Aorta (tissue), 5 donors: Measurements from ENCODE around the gene FSIP1. TPM values are rescaled to one million over a fixed set of nuclear protein-coding genes. Genes with fewer than 3 reads are reported as not detected.

Experiments used
- ATAC-seq: fragments of 200-7000 bp; cut with Tn5 transposase; one replicate; pipeline ENCODE4 v1.9.1; 2022; ENCODE audit warnings: moderate library complexity; ENCODE audit not compliant: low FRiP score
- DNase-seq, 2 donors: peaks; one replicate each; pipeline ENCODE4 v3.0.0-alpha.2; 2020
- H3K27ac ChIP-seq, 2 donors: one replicate each; pipeline ENCODE4 v1.5.1; 2013; ENCODE audit warnings: low read length in 2 of 2, mild to moderate bottlenecking in 2 of 2, moderate library complexity in 2 of 2, control low read depth in 1 of 2, inconsistent platforms in 1 of 2, low read depth in 1 of 2
- H3K27me3 ChIP-seq, 2 donors: one replicate each; pipeline ENCODE4 v1.6.1; 2013; ENCODE audit warnings: control low read depth in 1 of 2, low read length in 1 of 2, mild to moderate bottlenecking in 1 of 2, moderate library complexity in 1 of 2; ENCODE audit not compliant: insufficient read depth in 2 of 2, control insufficient read depth in 1 of 2
- H3K36me3 ChIP-seq, 2 donors: one replicate each; pipeline ENCODE4 v1.6.1; 2013; ENCODE audit warnings: control low read depth in 1 of 2, low read length in 1 of 2, mild to moderate bottlenecking in 1 of 2; ENCODE audit not compliant: insufficient read depth in 2 of 2, control insufficient read depth in 1 of 2
- H3K4me1 ChIP-seq, 2 donors: one replicate each; pipeline ENCODE4 v1.6.1; 2013; ENCODE audit warnings: low read length in 2 of 2, control low read depth in 1 of 2, mild to moderate bottlenecking in 1 of 2, moderate library complexity in 1 of 2; ENCODE audit not compliant: insufficient read depth in 2 of 2, control insufficient read depth in 1 of 2
- H3K4me3 ChIP-seq, 2 donors: one replicate each; pipeline ENCODE4 v1.5.1; 2013; ENCODE audit warnings: low read length in 2 of 2, control low read depth in 1 of 2, mild to moderate bottlenecking in 1 of 2
- H3K9me3 ChIP-seq: one replicate; pipeline ENCODE4 v1.6.1; 2013; ENCODE audit warnings: mild to moderate bottlenecking, low read length; ENCODE audit not compliant: control insufficient read depth
- WGBS, 2 donors: extraction: QIAGEN DNeasy Blood & Tissue Kit; methylation state at CpG; one replicate each; pipeline ENCODE4 v1.1.7; 2013; 5-methylcytosine and 5-hydroxymethylcytosine counted together
- intact Hi-C, 2 donors: fragments of 100-400 bp; cut with DNase I; formaldehyde crosslinking; loops; one replicate each; pipeline versions ENCODE4 v1.14.2 to v1.15.0; 2022
- polyA plus RNA-seq, 2 donors: library from polyadenylated mRNA; stranded (reverse); fragments of 200-250 nt; gene quantifications; one replicate each; pipeline ENCODE4 v1.2.3, GENCODE V29; 2013
- total RNA-seq, 2 donors: library from RNA; stranded (reverse); fragmentation: NEBNext Ultra II Directional; extraction: Animal tissue kit (Norgen Biotek cat#: 25700); gene quantifications; one replicate each; pipeline ENCODE4 v1.2.1, GENCODE V29; 2021
- donor health status: healthy with polysubstance abuse.
- donor health status: Bipolar disorder and iron deficiency.
- donor health status: DM: no; HTN: no; CAD: no.
- donor health status: DM: no; HTN: no; CAD: no.
- donor health status: DM: yes; HTN: yes; CAD: no.

The FSIP1 gene
- total and polyA plus RNA-seq, 4 donors: 1.2 TPM; not detected in 1

DNA sequence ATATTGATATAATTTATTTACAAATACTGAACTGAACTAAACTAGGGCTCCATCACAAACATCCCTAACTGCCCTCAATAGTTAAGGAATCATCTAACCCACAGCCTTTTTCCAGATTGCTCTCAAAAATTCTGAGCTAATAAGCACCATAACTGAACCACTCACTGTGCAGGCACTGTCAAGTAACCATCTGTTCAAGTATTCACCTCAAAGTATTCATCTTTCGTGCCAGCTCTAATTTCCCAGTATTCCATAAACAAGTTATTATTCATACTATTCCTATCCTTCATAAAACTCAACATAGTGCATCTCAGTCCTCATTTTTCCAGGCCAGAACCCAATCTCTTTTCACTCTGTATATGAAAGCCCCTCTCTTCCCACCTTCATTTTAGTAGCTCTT is 160.7 kb downstream of the FSIP1 start:
- Histone ChIP-seq H3K27ac (no peak overlapping the region), H3K4me1 (peaks cover 0 to 3% of the 10 kb centered on the region in 2 donors), H3K36me3 (no peaks in the 10 kb centered on the region), H3K9me3 (peaks cover 1% of the 10 kb centered on the region), H3K27me3 (no peaks in the 10 kb centered on the region), H3K4me3 (no peak overlapping the region)
- intact Hi-C loops: no loop called here
- 76 to 94% methylated on average over 1 of the region's 1 CpG for WGBS, 2 donors
- DNase-seq (no peak), ATAC-seq (no peak)

DNA sequence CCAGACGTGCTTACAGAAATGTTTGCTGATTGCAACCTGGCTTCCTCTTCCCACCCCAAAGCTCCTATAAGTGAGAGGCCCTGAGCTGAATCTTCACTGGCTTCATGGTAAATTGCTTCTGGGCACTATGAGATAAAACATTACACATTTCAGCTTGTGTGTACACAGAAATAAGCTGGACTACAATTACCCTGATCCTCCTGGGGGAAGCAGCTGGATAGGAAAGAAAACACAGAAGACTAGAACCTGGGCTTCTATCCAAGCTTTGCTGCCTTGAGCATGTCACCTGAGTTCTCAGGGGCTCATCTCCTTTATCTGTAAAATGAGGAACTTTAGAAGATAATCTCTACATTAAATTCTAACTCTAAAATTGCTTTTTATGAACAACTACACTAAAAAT is 161.4 kb downstream of the FSIP1 start:
- H3K36me3 ChIP-seq: no peaks in the 10 kb centered on the region
- 63 to 85% methylated on average over 1 of the region's 1 CpG for WGBS, 2 donors
- no peak for ATAC-seq

DNA sequence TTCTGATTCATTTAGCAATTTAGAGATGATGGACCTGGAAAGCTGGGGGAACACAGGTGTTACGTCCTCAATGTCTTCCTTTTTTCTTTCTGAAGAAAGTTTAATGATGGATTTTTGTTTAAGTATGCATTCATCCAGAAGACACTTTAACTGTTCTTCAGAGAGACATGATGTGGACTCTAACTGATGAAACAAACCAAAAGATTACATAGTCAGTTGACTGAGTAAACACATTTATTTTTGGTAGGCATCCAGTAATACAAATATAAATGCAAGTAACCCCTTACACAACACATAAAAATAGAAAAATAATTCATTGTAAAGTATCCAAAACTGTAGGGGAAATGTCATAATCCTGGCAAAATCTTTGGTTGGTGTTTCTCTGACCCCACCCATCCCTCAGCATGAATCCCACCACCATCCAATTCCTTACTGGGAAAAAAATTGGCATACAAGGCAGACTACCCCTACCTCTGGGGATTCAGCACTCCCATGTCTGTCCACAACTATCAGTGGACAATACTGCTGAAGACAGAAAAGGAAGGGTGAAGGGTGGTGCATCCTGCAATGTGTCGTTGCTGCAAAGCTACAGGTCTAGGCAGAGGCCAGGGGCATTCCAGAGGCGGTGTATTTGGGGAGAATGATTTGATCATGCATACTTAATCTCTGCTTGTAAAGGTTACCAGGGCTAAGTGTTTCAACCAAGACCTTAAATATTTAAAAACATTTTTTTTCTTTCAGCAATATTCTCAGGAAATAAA is 164.4 kb downstream of the FSIP1 start:
- Histone ChIP-seq H3K9me3 (peaks cover 1% of the 10 kb centered on the region), H3K27me3 (no peaks in the 10 kb centered on the region), H3K4me3 (no peak overlapping the region), H3K36me3 (no peaks in the 10 kb centered on the region), H3K27ac (no peak overlapping the region), H3K4me1 (no peaks in the 10 kb centered on the region)
- DNase-seq (no peak), ATAC-seq (no peak)
- intact Hi-C loops: no loop called here
- WGBS, 2 donors: 80 to 86% methylated on average over 3 of the region's 3 CpGs

More for the DNA sequence above, 161.4 kb downstream of the FSIP1 start:
- intact Hi-C loops: no loop called here
- Histone ChIP-seq H3K4me3 (no peak overlapping the region), H3K27ac (no peak overlapping the region), H3K9me3 (peaks cover 1% of the 10 kb centered on the region), H3K4me1 (peaks cover 0 to 3% of the 10 kb centered on the region in 2 donors), H3K27me3 (no peaks in the 10 kb centered on the region)
- no peak for DNase-seq

DNA sequence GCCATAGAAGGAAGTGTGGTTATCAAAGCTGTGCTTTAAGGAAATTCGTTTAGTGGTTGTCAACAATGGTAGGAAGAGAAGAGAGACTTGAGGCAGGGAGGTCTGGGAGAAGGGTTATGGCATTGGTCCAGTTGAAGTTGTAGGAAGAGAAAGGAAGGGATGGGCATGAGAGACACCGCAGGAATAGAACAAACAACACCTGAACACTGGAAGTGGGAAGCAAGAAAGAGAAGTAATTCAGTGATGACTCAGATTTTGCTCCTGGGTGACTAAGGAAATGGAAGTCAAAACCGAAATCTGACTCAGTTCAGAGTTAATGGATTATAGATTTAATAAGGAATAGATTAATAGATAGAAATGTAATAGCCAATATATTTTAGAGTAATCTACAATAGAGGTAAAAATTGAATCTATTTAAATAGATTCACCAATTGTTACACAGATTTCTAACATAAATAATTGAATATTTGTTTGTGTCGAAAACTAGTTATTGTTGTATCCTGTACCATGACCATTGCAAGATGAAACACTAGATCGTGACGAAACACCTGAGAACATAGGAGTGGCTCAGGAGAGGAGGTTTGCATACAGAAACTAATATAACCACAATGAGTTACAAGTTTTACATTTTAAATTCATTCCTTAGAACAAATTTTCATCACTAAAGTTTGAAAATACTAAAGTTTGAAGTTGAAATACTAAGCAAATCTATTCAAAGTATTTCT is 165.7 kb downstream of the FSIP1 start:
- Histone ChIP-seq H3K36me3 (no peaks in the 10 kb centered on the region), H3K4me3 (no peak overlapping the region), H3K9me3 (peaks cover 1% of the 10 kb centered on the region), H3K27me3 (no peaks in the 10 kb centered on the region), H3K27ac (no peak overlapping the region), H3K4me1 (no peaks in the 10 kb centered on the region)
- no peak for DNase-seq
- WGBS, 2 donors: 87 to 88% methylated on average over 6 of the region's 6 CpGs
- ATAC-seq: no peak
- intact Hi-C loops: no loop called here

DNA sequence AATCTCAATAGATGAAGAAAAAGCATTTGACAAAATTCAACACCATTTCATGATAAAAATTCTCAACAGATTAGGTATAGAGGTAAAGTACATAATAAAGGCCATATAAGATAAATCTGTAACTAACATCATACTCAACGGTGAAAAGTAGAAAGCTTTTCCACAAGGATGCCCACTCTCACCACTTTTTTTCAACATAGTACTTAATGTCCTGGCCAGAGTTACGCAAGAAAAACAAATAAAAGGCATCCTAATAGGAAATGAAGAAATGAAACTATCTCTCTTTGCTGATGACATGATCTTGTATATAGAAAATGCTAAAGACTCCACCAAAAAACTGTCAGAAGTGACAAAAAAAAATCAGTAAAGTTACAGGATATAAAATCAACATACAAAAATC is 168.8 kb downstream of the FSIP1 start:
- no peaks in the 10 kb centered on the region for H3K4me1 ChIP-seq
- H3K4me3 ChIP-seq: no peak overlapping the region
- H3K27me3 ChIP-seq: no peaks in the 10 kb centered on the region
- ATAC-seq (no peak), DNase-seq (no peak)
- H3K36me3 ChIP-seq: no peaks in the 10 kb centered on the region
- WGBS, 2 donors: 65 to 94% methylated on average over 2 of the region's 2 CpGs
- H3K9me3 ChIP-seq: peaks cover 6% of the 10 kb centered on the region
- H3K27ac ChIP-seq: no peak overlapping the region
- intact Hi-C loops: no loop called here

DNA sequence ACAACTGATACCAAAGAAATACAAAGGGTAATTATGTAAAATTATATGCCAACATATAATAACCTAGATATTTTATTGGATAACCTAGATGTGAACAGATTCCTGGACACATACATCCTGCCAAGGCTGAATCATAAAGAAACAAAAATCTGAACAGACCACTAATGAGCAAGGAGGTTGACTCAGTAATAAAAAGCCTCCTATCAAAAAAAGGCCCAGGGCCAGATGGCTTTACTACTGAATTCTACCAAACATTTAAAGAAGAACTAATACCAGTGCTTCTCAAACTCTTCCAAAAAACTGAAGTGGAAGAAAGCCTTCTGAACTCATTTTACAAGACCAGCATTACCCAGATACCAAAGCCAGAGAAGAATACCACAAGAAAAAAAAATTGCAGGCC is 169.4 kb downstream of the FSIP1 start:
- Histone ChIP-seq H3K27me3 (no peaks in the 10 kb centered on the region), H3K27ac (no peak overlapping the region), H3K9me3 (peaks cover 5% of the 10 kb centered on the region), H3K4me1 (no peaks in the 10 kb centered on the region), H3K36me3 (no peaks in the 10 kb centered on the region), H3K4me3 (no peak overlapping the region)
- intact Hi-C loops: no loop called here
- DNase-seq: no peak
- no peak for ATAC-seq

DNA sequence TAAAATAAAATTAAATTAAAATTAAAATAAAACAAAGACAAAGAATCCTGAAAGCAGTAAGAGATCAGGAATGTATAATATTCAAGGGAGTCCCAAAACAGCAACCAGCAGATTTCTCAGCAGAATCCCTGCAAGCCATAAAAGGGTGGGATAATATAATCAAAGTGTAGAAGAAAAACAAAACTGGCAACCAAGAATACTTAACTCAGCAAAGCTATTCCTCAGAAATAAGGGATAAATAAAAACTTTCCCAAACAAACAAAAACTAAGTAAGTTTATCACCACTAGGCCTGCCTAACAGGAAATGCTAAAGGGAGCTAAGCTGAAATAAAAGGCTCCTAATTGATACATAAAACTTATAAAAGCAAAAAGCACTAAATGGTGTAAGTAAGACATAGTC is 172.0 kb downstream of the FSIP1 start:
- intact Hi-C loops: no loop called here

DNA sequence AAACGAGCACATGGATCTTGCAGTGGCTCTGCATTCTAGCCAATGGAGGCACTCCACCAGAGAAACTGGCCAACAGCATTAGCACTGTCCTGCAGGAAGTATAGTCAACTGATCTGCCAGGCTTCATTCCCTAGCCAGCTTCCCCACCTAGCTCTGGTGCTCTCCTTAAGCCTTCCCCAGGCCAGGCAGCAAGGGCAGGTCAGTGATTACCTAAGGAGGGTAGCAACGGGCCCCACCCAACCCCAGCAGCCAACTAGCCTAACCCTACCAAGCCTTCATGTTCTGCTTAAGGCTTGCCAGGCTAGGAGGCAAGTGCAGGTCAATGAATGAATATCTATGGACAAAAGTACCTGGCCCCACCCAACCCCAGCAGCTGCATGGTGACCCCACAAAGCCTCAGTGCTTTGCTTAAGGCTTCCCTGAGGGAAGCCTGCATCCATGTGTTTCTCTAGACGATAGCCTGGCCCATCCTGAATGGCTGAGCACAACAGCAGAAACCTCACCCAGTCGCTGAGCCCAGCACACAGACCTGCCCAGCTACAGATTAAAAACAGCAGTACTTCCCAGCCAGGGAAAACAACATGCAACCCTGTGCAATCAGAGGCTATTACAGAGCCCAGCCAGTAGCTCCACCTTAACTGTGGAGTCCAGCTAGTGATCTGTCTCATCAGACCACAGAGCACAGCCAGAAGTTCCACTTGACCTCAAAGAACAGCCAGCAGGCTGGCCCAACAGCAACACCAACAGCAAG is 173.3 kb downstream of the FSIP1 start:
- no peak for DNase-seq
- H3K27ac ChIP-seq: no peak overlapping the region
- H3K4me1 ChIP-seq: no peaks in the 10 kb centered on the region
- peaks cover 5% of the 10 kb centered on the region for H3K9me3 ChIP-seq
- no peaks in the 10 kb centered on the region for H3K36me3 ChIP-seq
- no peak for ATAC-seq
- H3K4me3 ChIP-seq: no peak overlapping the region
- 71 to 81% methylated on average over 4 of the region's 4 CpGs for WGBS, 2 donors
- intact Hi-C loops: no loop called here
- H3K27me3 ChIP-seq: no peaks in the 10 kb centered on the region

More for the DNA sequence above, 172.0 kb downstream of the FSIP1 start:
- H3K27me3 ChIP-seq: no peaks in the 10 kb centered on the region
- peaks cover 5% of the 10 kb centered on the region for H3K9me3 ChIP-seq
- no peak overlapping the region for H3K27ac ChIP-seq
- ATAC-seq (no peak), DNase-seq (no peak)
- H3K36me3 ChIP-seq: no peaks in the 10 kb centered on the region
- H3K4me3 ChIP-seq: no peak overlapping the region
- H3K4me1 ChIP-seq: no peaks in the 10 kb centered on the region
